Bronchial epithelial cell (primary cell): Measurements from ENCODE around the gene MAFF. TPM values are rescaled to one million over a fixed set of nuclear protein-coding genes. Genes with fewer than 3 reads are reported as not detected.

Experiments used
- DNase-seq: peaks from one replicate; pipeline ENCODE4 v3.0.0-alpha.2; 2010; ENCODE audit warnings: low read depth
- FAIRE-seq: peaks from 2 replicates; lab custom pipeline; 2011; peaks lifted over from hg19 to GRCh38; lab: Jason Lieb, UNC
- H3K27me3 ChIP-seq: 2 replicates; pipeline ENCODE4 v1.5.1; 2011; ENCODE audit warnings: low read length; ENCODE audit not compliant: control insufficient read depth, insufficient read depth
- H3K36me3 ChIP-seq: 2 replicates; pipeline ENCODE4 v1.5.1; 2011; ENCODE audit warnings: low read length; ENCODE audit not compliant: control insufficient read depth, insufficient read depth
- H3K4me3 ChIP-seq: 2 replicates; pipeline ENCODE4 v1.5.1; 2011; ENCODE audit warnings: mild to moderate bottlenecking, low read depth, low read length, control low read depth
- CTCF ChIP-seq: IDR thresholded peaks from 2 replicates; pipeline ENCODE4 v1.5.1; 2011; ENCODE audit warnings: mild to moderate bottlenecking, moderate library complexity, low read length, control low read depth, inconsistent platforms; ENCODE audit not compliant: insufficient read depth, severe bottlenecking
- total RNA-seq: library from RNA; depleted of rRNA; stranded (reverse); fragments of >200 nt; gene quantifications from 2 replicates; pipeline ENCODE4 v1.2.1, GENCODE V29; 2014

The MAFF gene
- total RNA-seq, 1 donor from 2014 or later = 25.0 TPM

- peaks cover 7% of the 10 kb centered on the region for H3K36me3 ChIP-seq
- no peak overlapping the region for H3K4me3 ChIP-seq
- no peak for DNase-seq
- H3K27me3 ChIP-seq = no peaks in the 10 kb centered on the region
- FAIRE-seq = peak; percentile 70
- TF ChIP-seq CTCF = no peak
Observed at GRCh38 chr22:38203855-38204514, 2.2 kb downstream of the MAFF start.

GRCh38 chr22:38204784-38205183 lies 3.0 kb downstream of the MAFF start:
- Histone ChIP-seq H3K4me3 (no peak overlapping the region), H3K27me3 (no peaks in the 10 kb centered on the region), H3K36me3 (peaks cover 7% of the 10 kb centered on the region)
- TF ChIP-seq CTCF = no peak
- FAIRE-seq (peak; percentile 90), DNase-seq (no peak)

GRCh38 chr22:38205261-38206128 lies 3.7 kb downstream of the MAFF start:
- Histone ChIP-seq H3K36me3 (peaks cover 8% of the 10 kb centered on the region), H3K4me3 (no peak overlapping the region), H3K27me3 (no peaks in the 10 kb centered on the region)
- DNase-seq = no peak
- peak; percentile 23 for FAIRE-seq
- TF ChIP-seq CTCF = no peak

- no peak for TF ChIP-seq CTCF
- no peak for FAIRE-seq
Observed at GRCh38 chr22:38207898-38208432, 6.2 kb downstream of the MAFF start.

GRCh38 chr22:38208551-38208968 lies 6.8 kb downstream of the MAFF start:
- Histone ChIP-seq H3K27me3 (no peaks in the 10 kb centered on the region), H3K4me3 (no peak overlapping the region), H3K36me3 (peaks cover 8% of the 10 kb centered on the region)
- no peak for TF ChIP-seq CTCF
- DNase-seq = no peak
- FAIRE-seq = no peak

More at GRCh38 chr22:38207898-38208432, 6.2 kb downstream of the MAFF start:
- H3K27me3 ChIP-seq = no peaks in the 10 kb centered on the region
- H3K4me3 ChIP-seq = no peak overlapping the region
- peaks cover 8% of the 10 kb centered on the region for H3K36me3 ChIP-seq
- DNase-seq = no peak
